DND-41 (cell line): Measurements from ENCODE around the gene RBM23.
"Not testable (repeated sequence)": the region's sequence is repeated elsewhere in the genome, so short reads cannot be mapped to it uniquely, and the experiment has no call there.

ENCODE experiments used
- ATAC-seq: fragments of 200-7000 bp; cut with Tn5 transposase; 3 replicates; pipeline ENCODE4 v1.9.1; 2021; ENCODE audit warnings: low read depth; ENCODE audit not compliant: insufficient read depth
- DNase-seq: peaks from one replicate; pipeline ENCODE4 v3.0.0-alpha.2; 2020
- H2AFZ ChIP-seq: 2 replicates; pipeline ENCODE4 v1.6.0; 2012; ENCODE audit warnings: low read depth, low read length
- H3K27ac ChIP-seq: 2 replicates; pipeline ENCODE4 v1.5.1; 2012; ENCODE audit warnings: low read length, inconsistent platforms
- H3K27me3 ChIP-seq: fragments of 200-600 bp; sonication (generic); 2 replicates; pipeline ENCODE4 v1.6.0; 2012; ENCODE audit warnings: low read length, mild to moderate bottlenecking, inconsistent platforms; ENCODE audit not compliant: insufficient read depth, poor library complexity
- H3K36me3 ChIP-seq: 2 replicates; pipeline ENCODE4 v1.5.1; 2012; ENCODE audit warnings: low read length, inconsistent platforms; ENCODE audit not compliant: insufficient read depth
- H3K4me1 ChIP-seq: 2 replicates; pipeline ENCODE4 v1.5.1; 2012; ENCODE audit warnings: mild to moderate bottlenecking, low read length; ENCODE audit not compliant: insufficient read depth
- H3K4me2 ChIP-seq: 2 replicates; pipeline ENCODE4 v1.6.0; 2012; ENCODE audit warnings: mild to moderate bottlenecking, moderate library complexity, low read length, inconsistent platforms; ENCODE audit not compliant: insufficient read depth
- H3K4me3 ChIP-seq, 2 experiments: fragments of 200-600 bp in 1 of 2; shearing (Covaris generic) in 1 of 2; 2 replicates each; pipeline ENCODE4 v1.5.1; 2012 to 2016; ENCODE audit warnings: inconsistent platforms in 2 of 2, low read length in 2 of 2, mild to moderate bottlenecking in 2 of 2, low read depth in 1 of 2, moderate library complexity in 1 of 2
- H3K79me2 ChIP-seq: 2 replicates; pipeline ENCODE4 v1.6.0; 2012; ENCODE audit warnings: low read length, inconsistent platforms; ENCODE audit not compliant: insufficient read depth
- H3K9ac ChIP-seq: 2 replicates; pipeline ENCODE4 v1.6.0; 2012; ENCODE audit warnings: low read depth, mild to moderate bottlenecking, inconsistent platforms, low read length, moderate library complexity
- H3K9me3 ChIP-seq: 2 replicates; pipeline ENCODE4 v1.5.1; 2012; ENCODE audit warnings: low read length, moderate library complexity, mild to moderate bottlenecking, inconsistent platforms; ENCODE audit not compliant: insufficient read depth, severe bottlenecking
- H4K20me1 ChIP-seq: 2 replicates; pipeline ENCODE4 v1.6.0; 2012; ENCODE audit warnings: low read length; ENCODE audit not compliant: insufficient read depth
- EZH2 ChIP-seq: IDR thresholded peaks from 3 replicates; pipeline ENCODE4 v1.6.1; 2012; ENCODE audit warnings: borderline replicate concordance, low read depth, mild to moderate bottlenecking, moderate library complexity, low read length, inconsistent platforms; ENCODE audit not compliant: severe bottlenecking
- TF ChIP-seq, protein P1 (sequence below): IDR thresholded peaks from 2 replicates; pipeline ENCODE4 v1.5.1; 2012; ENCODE audit warnings: borderline replicate concordance, low read length, moderate library complexity, mild to moderate bottlenecking; ENCODE audit not compliant: poor library complexity, severe bottlenecking; ENCODE audit errors: extremely low read depth

Gene RBM23

DNA sequence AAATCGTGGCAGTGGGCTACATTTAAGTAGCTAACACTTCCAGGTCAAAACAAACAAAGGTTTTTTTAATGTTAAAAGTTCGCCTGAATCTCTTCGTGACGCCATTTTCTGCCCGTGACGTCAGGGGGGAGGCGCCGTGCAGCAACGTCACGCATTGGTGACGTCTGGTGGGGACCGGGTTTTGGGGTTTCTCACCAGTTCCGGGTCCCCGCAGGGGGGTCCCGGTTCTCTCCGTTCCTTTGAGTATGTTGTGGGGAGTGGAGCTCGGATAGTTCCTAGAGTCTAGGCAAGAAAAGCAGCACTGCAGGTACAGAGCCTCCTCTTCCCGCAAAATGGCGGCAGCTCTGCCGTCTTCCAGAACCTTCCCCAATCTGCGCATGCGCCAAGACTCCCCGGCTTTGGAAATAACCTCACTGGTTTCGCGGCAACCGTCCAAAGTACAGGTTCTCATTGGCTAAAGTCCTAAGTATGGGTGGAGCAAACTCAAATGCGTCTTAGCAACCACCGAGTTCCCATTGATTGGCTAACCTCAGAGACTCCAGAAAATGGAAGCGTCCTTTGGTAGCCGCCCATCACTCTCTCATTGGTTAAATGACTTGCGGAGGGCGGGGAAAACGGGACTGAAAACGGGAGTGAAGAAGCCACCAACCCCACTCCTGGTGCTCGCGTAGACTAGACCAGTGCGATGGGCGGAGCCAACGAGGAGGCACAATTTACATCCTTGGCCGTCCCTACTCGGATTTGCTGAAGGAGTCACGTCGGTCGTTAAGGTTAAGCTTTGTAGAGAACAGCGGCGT is at the start of gene RBM23:
Gene RBM23, minus strand, starts transcription at position 346 of the 797 bp plus-strand sequence.
- Histone ChIP-seq H3K36me3 (peaks cover 49% of the 10 kb centered on the region), H2AFZ (peak within 1 kb of the TSS; percentile 97)
- no peak for TF ChIP-seq EZH2
- TF ChIP-seq, protein P1, sequence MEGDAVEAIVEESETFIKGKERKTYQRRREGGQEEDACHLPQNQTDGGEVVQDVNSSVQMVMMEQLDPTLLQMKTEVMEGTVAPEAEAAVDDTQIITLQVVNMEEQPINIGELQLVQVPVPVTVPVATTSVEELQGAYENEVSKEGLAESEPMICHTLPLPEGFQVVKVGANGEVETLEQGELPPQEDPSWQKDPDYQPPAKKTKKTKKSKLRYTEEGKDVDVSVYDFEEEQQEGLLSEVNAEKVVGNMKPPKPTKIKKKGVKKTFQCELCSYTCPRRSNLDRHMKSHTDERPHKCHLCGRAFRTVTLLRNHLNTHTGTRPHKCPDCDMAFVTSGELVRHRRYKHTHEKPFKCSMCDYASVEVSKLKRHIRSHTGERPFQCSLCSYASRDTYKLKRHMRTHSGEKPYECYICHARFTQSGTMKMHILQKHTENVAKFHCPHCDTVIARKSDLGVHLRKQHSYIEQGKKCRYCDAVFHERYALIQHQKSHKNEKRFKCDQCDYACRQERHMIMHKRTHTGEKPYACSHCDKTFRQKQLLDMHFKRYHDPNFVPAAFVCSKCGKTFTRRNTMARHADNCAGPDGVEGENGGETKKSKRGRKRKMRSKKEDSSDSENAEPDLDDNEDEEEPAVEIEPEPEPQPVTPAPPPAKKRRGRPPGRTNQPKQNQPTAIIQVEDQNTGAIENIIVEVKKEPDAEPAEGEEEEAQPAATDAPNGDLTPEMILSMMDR, result no peak

DNA sequence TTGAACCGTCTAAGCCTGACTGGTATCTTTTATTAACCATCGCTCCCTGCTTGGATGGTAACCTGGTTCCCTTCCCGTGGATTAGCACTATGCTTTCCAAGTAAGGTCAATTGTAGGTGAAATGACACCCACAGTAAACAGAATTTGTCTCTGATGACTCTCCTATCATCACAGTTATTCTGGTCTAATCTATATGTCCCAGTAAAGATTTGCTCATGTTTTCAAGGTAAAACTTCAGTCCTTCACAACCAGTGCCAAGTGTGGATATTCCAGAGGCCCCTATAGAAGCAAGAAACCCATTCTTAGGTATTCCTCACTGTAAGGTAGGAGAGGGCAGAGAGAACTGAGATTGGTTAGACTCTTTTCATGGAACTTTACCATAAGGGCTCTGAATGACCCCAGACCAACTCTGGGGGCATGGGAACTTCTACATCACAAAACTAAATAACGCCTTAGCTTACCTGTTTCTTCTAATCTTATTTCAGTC is 47.9 kb upstream of the RBM23 start:
- Histone ChIP-seq H3K4me2 (no peak overlapping the region), H3K4me1 (no peaks in the 10 kb centered on the region), H3K27me3 (no peaks in the 10 kb centered on the region), H3K27ac (no peak overlapping the region), H4K20me1 (no peaks in the 10 kb centered on the region), H3K79me2 (no peaks in the 10 kb centered on the region), H2AFZ (no peak overlapping the region), H3K9ac (no peak overlapping the region), H3K4me3 (no peak overlapping the region), H3K36me3 (no peaks in the 10 kb centered on the region), H3K9me3 (no peaks in the 10 kb centered on the region)
- no peak for ATAC-seq
- DNase-seq, result no peak
- TF ChIP-seq, protein P1, result no peak

More for the DNA sequence above, at the start of gene RBM23:
- Histone ChIP-seq H3K9ac (peak within 1 kb of the TSS; percentile 64), H3K27ac (peak within 1 kb of the TSS; percentile 95), H3K4me1 (peaks cover 38% of the 10 kb centered on the region), H3K79me2 (peaks cover 46% of the 10 kb centered on the region), H4K20me1 (peaks cover 2% of the 10 kb centered on the region; the same call in 1 of the 2 replicates), H3K9me3 (no peaks in the 10 kb centered on the region), H3K4me2 (peak within 1 kb of the TSS; percentile 91), H3K27me3 (no peaks in the 10 kb centered on the region), H3K4me3 (peak within 1 kb of the TSS; percentile 77 to 89)
- DNase-seq (peak; percentile 99), ATAC-seq (peak; percentile 96)

DNA sequence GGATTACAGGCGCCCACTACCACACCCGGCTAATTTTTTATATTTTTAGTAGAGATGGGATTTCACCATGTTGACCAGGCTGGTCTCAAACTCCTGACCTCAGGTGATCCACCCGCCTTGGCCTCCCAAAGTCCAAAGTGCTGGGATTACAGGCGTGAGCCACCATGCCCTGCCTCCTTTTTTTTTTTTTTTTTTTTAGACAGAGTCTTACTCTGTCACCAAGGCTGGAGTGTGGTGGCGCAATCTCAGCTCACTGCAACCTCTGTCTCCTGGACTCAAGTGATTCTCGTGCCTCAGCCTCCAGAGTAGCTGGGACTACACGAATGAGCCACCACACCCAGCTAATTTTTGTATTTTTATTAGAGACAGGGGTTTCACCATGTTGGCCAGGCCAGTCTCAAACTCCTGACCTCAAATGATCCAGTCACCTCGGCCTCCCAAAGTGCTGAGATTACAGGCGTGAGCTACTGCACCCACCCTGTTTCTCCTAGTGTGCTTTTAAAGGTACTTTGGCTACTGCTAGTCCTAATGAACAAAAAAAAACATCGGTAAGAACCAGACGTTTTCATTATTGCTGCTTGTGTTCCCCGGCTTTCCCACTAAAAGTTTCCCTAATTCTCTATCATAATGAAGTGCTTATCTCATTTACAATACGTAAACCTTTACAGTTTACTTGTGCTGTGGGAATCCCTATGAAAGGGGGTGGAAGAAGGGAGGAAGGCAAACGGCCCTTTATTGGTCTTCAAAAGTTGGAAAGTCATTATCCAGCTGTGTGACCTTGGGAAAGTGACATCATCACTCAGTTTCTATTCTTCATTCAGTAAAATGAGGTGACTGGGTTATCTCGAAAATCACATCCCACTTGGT is 47.2 kb upstream of the RBM23 start:
- DNase-seq, H3K9ac ChIP-seq, H3K4me2 ChIP-seq, H3K79me2 ChIP-seq, H3K27me3 ChIP-seq, H3K36me3 ChIP-seq, H2AFZ ChIP-seq, H3K27ac ChIP-seq, H3K9me3 ChIP-seq, H3K4me3 ChIP-seq, H3K4me1 ChIP-seq, ATAC-seq, H4K20me1 ChIP-seq: not testable (repeated sequence)
